Testis (tissue), 2 donors: Measurements from ENCODE around the gene LILRB3.

ENCODE experiments used
- POLR2A ChIP-seq: fragments of 450-650 bp; IDR thresholded peaks from one replicate; pipeline ENCODE4 v1.6.1; 2017; ENCODE audit warnings: antibody characterized with exemption, mild to moderate bottlenecking, moderate library complexity
- TF ChIP-seq, protein P1 (sequence below), 3 experiments: fragments of 450-650 bp in 2 of 3; fragments of 200-600 bp in 1 of 3; sonication (generic) in 1 of 3; IDR thresholded peaks; one replicate each; pipeline ENCODE4 v1.5.1; 2016 to 2019; ENCODE audit warnings: antibody characterized with exemption in 3 of 3, mild to moderate bottlenecking in 2 of 3, moderate library complexity in 1 of 3

DNA sequence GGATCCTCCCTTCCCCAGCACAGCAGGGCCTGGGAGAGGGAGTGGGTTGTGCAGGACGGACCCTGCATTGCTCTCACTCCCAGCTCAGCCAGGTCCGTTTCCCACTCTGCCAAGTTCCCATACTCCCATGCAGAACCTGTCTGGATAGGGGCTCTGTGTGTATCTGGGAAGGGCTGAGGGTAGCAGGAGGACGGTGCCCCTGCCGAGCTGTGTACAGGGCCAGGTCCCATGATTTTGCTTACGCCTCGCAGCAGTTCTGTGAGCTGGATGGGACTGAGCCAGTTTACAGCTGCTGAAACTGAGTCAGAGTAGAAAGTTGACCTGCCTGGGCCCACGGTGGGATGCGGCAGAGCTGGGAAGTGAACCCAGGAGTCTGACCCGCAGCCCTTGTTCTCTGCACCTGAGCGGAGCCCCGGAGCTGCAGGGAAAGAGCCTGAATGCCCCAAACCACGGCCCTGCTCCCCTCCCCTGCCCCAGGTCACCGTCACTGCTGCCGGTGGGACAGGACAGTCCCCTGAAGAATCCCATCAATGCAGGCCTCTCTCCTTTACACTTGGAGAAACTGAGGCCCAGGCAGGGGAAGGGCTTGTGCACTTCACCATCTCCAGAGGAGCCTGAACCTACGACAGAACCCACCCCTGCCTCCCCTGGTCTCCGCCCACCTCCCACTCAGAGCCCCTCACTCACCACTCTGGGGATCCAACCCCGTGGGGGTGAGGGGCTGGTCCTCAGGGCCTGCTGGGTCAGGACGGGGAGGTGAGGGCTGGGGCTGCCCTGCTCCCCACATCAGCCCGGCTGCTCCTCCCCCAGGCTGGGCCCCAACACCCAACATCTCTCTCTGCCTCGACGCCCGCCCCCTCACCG is 30.8 kb upstream of the LILRB3 start:
- TF ChIP-seq, protein P1, sequence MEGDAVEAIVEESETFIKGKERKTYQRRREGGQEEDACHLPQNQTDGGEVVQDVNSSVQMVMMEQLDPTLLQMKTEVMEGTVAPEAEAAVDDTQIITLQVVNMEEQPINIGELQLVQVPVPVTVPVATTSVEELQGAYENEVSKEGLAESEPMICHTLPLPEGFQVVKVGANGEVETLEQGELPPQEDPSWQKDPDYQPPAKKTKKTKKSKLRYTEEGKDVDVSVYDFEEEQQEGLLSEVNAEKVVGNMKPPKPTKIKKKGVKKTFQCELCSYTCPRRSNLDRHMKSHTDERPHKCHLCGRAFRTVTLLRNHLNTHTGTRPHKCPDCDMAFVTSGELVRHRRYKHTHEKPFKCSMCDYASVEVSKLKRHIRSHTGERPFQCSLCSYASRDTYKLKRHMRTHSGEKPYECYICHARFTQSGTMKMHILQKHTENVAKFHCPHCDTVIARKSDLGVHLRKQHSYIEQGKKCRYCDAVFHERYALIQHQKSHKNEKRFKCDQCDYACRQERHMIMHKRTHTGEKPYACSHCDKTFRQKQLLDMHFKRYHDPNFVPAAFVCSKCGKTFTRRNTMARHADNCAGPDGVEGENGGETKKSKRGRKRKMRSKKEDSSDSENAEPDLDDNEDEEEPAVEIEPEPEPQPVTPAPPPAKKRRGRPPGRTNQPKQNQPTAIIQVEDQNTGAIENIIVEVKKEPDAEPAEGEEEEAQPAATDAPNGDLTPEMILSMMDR (IDR thresholded peaks at IDR 0.05): no peak
- TF ChIP-seq POLR2A: no peak
